Endothelial cell of umbilical vein (primary cell): ENCODE measurements around the gene UBD. TPM values are rescaled to one million over a fixed set of nuclear protein-coding genes. Genes with fewer than 3 reads are reported as not detected.

Source experiments
- BruUV-seq: library from RNA; stranded (reverse); fragments of 400-500 nt; replicated peaks from 2 replicates; lab custom pipeline; 2021; lab: Mats Ljungman, UMichigan
- CTCF ChIA-PET: fragments of 300-600, 350-600 bp; sonication (Branson Sonifier 250); formaldehyde crosslinking; loops from one replicate; lab custom pipeline; 2021; ENCODE audit warnings: antibody characterized with exemption, inconsistent platforms; lab: Charles Lee
- POLR2A ChIA-PET: fragments of 300-600, 350-600 bp; sonication (Branson Sonifier 250); formaldehyde crosslinking; loops from one replicate; lab custom pipeline; 2021; ENCODE audit warnings: antibody characterized with exemption, inconsistent platforms; lab: Charles Lee
- DNase-seq: peaks from one replicate; pipeline ENCODE4 v3.0.0-alpha.2; 2011; ENCODE audit warnings: low read depth, low spot score
- FAIRE-seq: peaks from 2 replicates; lab custom pipeline; 2011; peaks lifted over from hg19 to GRCh38; lab: Jason Lieb, UNC
- H2AFZ ChIP-seq: 2 replicates; pipeline ENCODE4 v1.6.0; 2012; ENCODE audit warnings: low read depth, low read length, control low read depth, inconsistent platforms
- H3K27ac ChIP-seq: 2 replicates; pipeline ENCODE4 v1.5.1; 2011; ENCODE audit warnings: low read depth, mild to moderate bottlenecking, control low read depth, low read length, moderate library complexity; ENCODE audit not compliant: insufficient read depth
- H3K27me3 ChIP-seq, 2 experiments: 2 replicates each; pipeline versions ENCODE4 v1.6.0 to v1.6.1; 2011; ENCODE audit warnings: low read length in 2 of 2, mixed read lengths in 1 of 2; ENCODE audit not compliant: control insufficient read depth in 2 of 2, insufficient read depth in 2 of 2
- H3K36me3 ChIP-seq, 2 experiments: 2 replicates in 1 of 2; 3 replicates in 1 of 2; pipeline ENCODE4 v1.5.1; 2011; ENCODE audit warnings: low read length in 2 of 2, mild to moderate bottlenecking in 1 of 2, moderate library complexity in 1 of 2; ENCODE audit not compliant: control insufficient read depth in 2 of 2, insufficient read depth in 2 of 2; ENCODE audit errors: extremely low read depth in 1 of 2
- H3K4me1 ChIP-seq: 3 replicates; pipeline ENCODE4 v1.5.1; 2011; ENCODE audit warnings: mild to moderate bottlenecking, low read length; ENCODE audit not compliant: control insufficient read depth, insufficient read depth; ENCODE audit errors: extremely low read depth
- H3K4me2 ChIP-seq: 2 replicates; pipeline ENCODE4 v1.6.1; 2011; ENCODE audit warnings: low read length, control low read depth, mixed read lengths; ENCODE audit not compliant: insufficient read depth
- H3K4me3 ChIP-seq, 3 experiments: fragments of 200-600 bp in 1 of 3; sonication (generic), shearing (Covaris generic) in 1 of 3; replicated peaks in 1 of 3; 2 replicates each; pipeline ENCODE4 v1.5.1; 2011 to 2016; ENCODE audit warnings: control low read depth in 3 of 3, low read length in 3 of 3, mild to moderate bottlenecking in 2 of 3, inconsistent platforms in 1 of 3, low read depth in 1 of 3, moderate library complexity in 1 of 3; ENCODE audit not compliant: insufficient read depth in 1 of 3
- H3K79me2 ChIP-seq: 2 replicates; pipeline ENCODE4 v1.6.0; 2012; ENCODE audit warnings: low read length, inconsistent platforms; ENCODE audit not compliant: control insufficient read depth, insufficient read depth
- H3K9ac ChIP-seq: replicated peaks from 2 replicates; pipeline ENCODE3; 2011; ENCODE audit warnings: low read length, control low read depth; ENCODE audit not compliant: insufficient read depth; ENCODE audit errors: extremely low read depth
- H3K9me1 ChIP-seq: replicated peaks from 3 replicates; pipeline ENCODE4 v1.6.0; 2011; ENCODE audit warnings: mild to moderate bottlenecking, low read length; ENCODE audit not compliant: control insufficient read depth, insufficient read depth; ENCODE audit errors: extremely low read depth
- H3K9me3 ChIP-seq: replicated peaks from 2 replicates; pipeline ENCODE4 v1.5.1; 2012; ENCODE audit warnings: low read length, inconsistent platforms; ENCODE audit not compliant: control insufficient read depth, insufficient read depth
- H4K20me1 ChIP-seq: replicated peaks from 2 replicates; pipeline ENCODE3; 2011; ENCODE audit warnings: mild to moderate bottlenecking, low read length; ENCODE audit not compliant: control insufficient read depth, insufficient read depth; ENCODE audit errors: extremely low read depth
- EZH2 ChIP-seq: IDR thresholded peaks from 2 replicates; pipeline ENCODE4 v1.6.1; 2012; ENCODE audit warnings: borderline replicate concordance, low read depth, mild to moderate bottlenecking, moderate library complexity, low read length, inconsistent platforms; ENCODE audit not compliant: severe bottlenecking
- FOS ChIP-seq: IDR thresholded peaks from 2 replicates; pipeline ENCODE4 v1.6.1; 2011; ENCODE audit warnings: mild to moderate bottlenecking, low read length, moderate library complexity, borderline replicate concordance; ENCODE audit not compliant: insufficient read depth
- GATA2 ChIP-seq: IDR thresholded peaks from 2 replicates; pipeline ENCODE4 v1.7.0; 2011; ENCODE audit warnings: low read depth, mild to moderate bottlenecking, moderate library complexity, mixed read lengths, low read length; ENCODE audit not compliant: insufficient read length, insufficient read depth
- JUN ChIP-seq: IDR thresholded peaks from 2 replicates; pipeline ENCODE4 v1.6.1; 2011; ENCODE audit warnings: borderline replicate concordance, low read depth; ENCODE audit not compliant: insufficient read length, insufficient read depth
- MYC ChIP-seq: IDR thresholded peaks from one replicate; pipeline ENCODE4 v1.6.1; 2011; ENCODE audit warnings: mild to moderate bottlenecking, low read depth, low read length
- POLR2A ChIP-seq: IDR thresholded peaks from 2 replicates; pipeline ENCODE4 v1.6.1; 2012; ENCODE audit warnings: low read depth, mild to moderate bottlenecking, control low read depth, low read length
- POLR2AphosphoS5 ChIP-seq: IDR thresholded peaks from 2 replicates; pipeline ENCODE4 v1.6.1; 2012; ENCODE audit warnings: low read depth, mild to moderate bottlenecking, control low read depth, low read length, moderate library complexity; ENCODE audit not compliant: insufficient read depth
- dilution Hi-C: fragments of 300-500 bp; cut with MboI; formaldehyde crosslinking; loops from one replicate; pipeline ENCODE4 v1.15.0; 2019; ENCODE audit warnings: low sequenced_read_pairs; ENCODE audit not compliant: extremely low pct_ligation_motif_present
- intact Hi-C: fragments of 100-400 bp; cut with micrococcal nuclease; formaldehyde crosslinking; loops from one replicate; pipeline ENCODE4 v1.10.0; 2022
- polyA plus RNA-seq, 4 experiments: library from polyadenylated mRNA; depleted of rRNA in 3 of 4; stranded (reverse) in 3 of 4; unstranded in 1 of 4; fragments of >200 nt; gene quantifications; 2 replicates each; pipeline versions ENCODE4 v1.2.1 to v1.2.3, GENCODE V29; 2011 to 2012; ENCODE audit warnings: missing spikeins in 1 of 4
- total RNA-seq: library from RNA; stranded (reverse); gene quantifications from 2 replicates; pipeline ENCODE4 v1.2.3, GENCODE V29; 2021
- TF ChIP-seq, protein P1 (sequence below): IDR thresholded peaks from 2 replicates; pipeline ENCODE4 v1.6.1; 2011; ENCODE audit not compliant: insufficient read depth, insufficient read length
- TF ChIP-seq, protein P2 (sequence below), 2 donors: IDR thresholded peaks; 1 replicate in 1 of 2; 2 replicates in 1 of 2; pipeline ENCODE4 v1.5.1; 2011; ENCODE audit warnings: low read length in 2 of 2, mild to moderate bottlenecking in 2 of 2, moderate library complexity in 2 of 2, control low read depth in 1 of 2, inconsistent platforms in 1 of 2, low read depth in 1 of 2; ENCODE audit not compliant: insufficient read depth in 1 of 2; ENCODE audit errors: extremely low read depth in 1 of 2

The UBD gene
- total and polyA plus RNA-seq, 2 donors (not counting 3 experiments of a cell fraction or from before 2014, with no cell fraction given): 0.10 to 0.31 TPM

DNA sequence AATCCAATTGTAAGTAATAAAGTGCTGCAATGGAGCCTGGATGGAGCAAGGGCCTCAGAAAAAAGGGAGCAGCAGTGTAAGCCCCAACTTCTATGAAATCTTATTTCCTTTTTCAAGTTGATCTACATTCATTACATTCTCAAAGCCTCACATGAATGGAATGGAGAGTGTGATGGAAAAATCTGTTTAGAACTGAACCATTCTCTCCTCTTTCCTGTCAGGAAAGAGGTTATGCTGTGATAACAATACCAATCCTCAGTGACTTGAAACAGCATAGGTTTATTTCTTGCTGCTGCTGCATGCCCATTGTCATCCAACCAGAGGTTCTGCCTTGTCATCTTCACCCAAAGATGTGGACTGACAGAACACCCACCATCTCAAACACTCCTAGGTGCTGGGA is 16.5 kb upstream of the UBD start:
- H3K9me1 ChIP-seq: no peaks in the 10 kb centered on the region
- DNase-seq (peak; percentile 33), FAIRE-seq (no peak)
- peaks cover 0 to 2% of the 10 kb centered on the region in 2 experiments for H3K27me3 ChIP-seq
- H3K9ac ChIP-seq: no peak overlapping the region
- no peak overlapping the region for H3K4me2 ChIP-seq
- TF ChIP-seq GATA2: no peak
- no peak for TF ChIP-seq EZH2
- no peak for TF ChIP-seq MYC
- TF ChIP-seq POLR2A: no peak
- no peak for TF ChIP-seq FOS
- TF ChIP-seq, protein P1, sequence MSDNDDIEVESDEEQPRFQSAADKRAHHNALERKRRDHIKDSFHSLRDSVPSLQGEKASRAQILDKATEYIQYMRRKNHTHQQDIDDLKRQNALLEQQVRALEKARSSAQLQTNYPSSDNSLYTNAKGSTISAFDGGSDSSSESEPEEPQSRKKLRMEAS: no peak
- TF ChIP-seq JUN: no peak
- TF ChIP-seq POLR2AphosphoS5: no peak
- TF ChIP-seq, protein P2, sequence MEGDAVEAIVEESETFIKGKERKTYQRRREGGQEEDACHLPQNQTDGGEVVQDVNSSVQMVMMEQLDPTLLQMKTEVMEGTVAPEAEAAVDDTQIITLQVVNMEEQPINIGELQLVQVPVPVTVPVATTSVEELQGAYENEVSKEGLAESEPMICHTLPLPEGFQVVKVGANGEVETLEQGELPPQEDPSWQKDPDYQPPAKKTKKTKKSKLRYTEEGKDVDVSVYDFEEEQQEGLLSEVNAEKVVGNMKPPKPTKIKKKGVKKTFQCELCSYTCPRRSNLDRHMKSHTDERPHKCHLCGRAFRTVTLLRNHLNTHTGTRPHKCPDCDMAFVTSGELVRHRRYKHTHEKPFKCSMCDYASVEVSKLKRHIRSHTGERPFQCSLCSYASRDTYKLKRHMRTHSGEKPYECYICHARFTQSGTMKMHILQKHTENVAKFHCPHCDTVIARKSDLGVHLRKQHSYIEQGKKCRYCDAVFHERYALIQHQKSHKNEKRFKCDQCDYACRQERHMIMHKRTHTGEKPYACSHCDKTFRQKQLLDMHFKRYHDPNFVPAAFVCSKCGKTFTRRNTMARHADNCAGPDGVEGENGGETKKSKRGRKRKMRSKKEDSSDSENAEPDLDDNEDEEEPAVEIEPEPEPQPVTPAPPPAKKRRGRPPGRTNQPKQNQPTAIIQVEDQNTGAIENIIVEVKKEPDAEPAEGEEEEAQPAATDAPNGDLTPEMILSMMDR (IDR thresholded peaks at IDR 0.05; ENCODE audit: extremely low read depth in 1 of 2, insufficient read depth in 1 of 2, low read depth in 1 of 2, low read length in 2 of 2): no peak
- H3K4me3 ChIP-seq: no peak overlapping the region
- H4K20me1 ChIP-seq: no peaks in the 10 kb centered on the region
- intact Hi-C loops (no loop called here), dilution Hi-C loops (no loop called here)
- H3K4me1 ChIP-seq: peaks cover 4% of the 10 kb centered on the region
- no peaks in the 10 kb centered on the region for H3K36me3 ChIP-seq
- ChIA-PET POLR2A (no interaction called here), CTCF (no interaction called here)
- H2AFZ ChIP-seq: no peak overlapping the region
- no peaks in the 10 kb centered on the region for H3K79me2 ChIP-seq
- no TSS peak for BruUV-seq
- H3K27ac ChIP-seq: no peak overlapping the region
- H3K9me3 ChIP-seq: no peaks in the 10 kb centered on the region
